GM12875 (cell line): ENCODE results near the gene WWOX.

ENCODE experiments used
- H3K4me3 ChIP-seq: one replicate; pipeline ENCODE4 v1.5.1; 2011; ENCODE audit warnings: low read depth, low read length, control low read depth
- TF ChIP-seq, protein P1 (sequence below): IDR thresholded peaks from 2 replicates; pipeline ENCODE4 v1.5.1; 2011; ENCODE audit warnings: low read depth, mild to moderate bottlenecking, control low read depth, inconsistent platforms, low read length, moderate library complexity, borderline replicate concordance; ENCODE audit not compliant: insufficient read depth

The WWOX gene

DNA sequence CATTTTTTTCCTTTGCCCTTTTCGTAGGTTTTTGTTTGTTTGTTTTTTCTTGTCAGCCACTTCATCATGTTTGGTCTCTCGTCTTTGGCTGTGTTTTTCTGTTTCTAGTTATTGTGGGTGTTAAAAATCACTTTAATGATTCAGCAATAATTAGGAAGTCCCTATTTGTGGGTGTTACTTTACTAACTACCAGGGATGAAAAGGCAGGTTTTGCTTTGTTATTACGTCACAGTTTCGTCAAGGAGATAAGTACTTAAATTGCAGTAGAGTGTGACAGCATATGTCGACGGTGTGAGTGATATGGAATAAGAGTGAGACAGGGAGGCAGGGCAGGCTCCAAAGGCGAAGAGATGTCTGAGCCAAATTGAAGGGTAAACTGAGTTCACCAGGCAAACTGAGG lies 479.6 kb downstream of the WWOX start:
- no peak overlapping the region for H3K4me3 ChIP-seq
- TF ChIP-seq, protein P1, sequence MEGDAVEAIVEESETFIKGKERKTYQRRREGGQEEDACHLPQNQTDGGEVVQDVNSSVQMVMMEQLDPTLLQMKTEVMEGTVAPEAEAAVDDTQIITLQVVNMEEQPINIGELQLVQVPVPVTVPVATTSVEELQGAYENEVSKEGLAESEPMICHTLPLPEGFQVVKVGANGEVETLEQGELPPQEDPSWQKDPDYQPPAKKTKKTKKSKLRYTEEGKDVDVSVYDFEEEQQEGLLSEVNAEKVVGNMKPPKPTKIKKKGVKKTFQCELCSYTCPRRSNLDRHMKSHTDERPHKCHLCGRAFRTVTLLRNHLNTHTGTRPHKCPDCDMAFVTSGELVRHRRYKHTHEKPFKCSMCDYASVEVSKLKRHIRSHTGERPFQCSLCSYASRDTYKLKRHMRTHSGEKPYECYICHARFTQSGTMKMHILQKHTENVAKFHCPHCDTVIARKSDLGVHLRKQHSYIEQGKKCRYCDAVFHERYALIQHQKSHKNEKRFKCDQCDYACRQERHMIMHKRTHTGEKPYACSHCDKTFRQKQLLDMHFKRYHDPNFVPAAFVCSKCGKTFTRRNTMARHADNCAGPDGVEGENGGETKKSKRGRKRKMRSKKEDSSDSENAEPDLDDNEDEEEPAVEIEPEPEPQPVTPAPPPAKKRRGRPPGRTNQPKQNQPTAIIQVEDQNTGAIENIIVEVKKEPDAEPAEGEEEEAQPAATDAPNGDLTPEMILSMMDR: no peak

DNA sequence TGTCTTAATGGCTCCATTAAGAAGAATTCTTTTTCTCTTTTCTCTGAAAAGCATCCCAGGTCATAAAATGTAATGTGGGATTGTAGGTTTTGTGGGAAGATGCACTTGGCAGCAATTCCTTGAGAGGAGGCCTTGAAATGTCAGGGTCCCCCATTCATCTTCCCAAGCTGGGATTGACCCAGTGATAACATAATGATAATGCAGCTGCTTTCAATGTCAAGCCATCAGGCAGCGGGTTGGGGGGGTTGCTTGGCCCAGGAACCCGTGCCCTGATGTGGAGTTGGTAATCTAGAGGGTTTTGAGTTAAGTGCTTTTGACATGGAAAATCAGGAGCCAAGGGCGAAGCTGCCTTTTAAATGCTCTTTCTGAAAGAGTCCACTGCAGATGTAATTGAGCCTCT lies 484.0 kb downstream of the WWOX start:
- no peak overlapping the region for H3K4me3 ChIP-seq
- TF ChIP-seq, protein P1: no peak

DNA sequence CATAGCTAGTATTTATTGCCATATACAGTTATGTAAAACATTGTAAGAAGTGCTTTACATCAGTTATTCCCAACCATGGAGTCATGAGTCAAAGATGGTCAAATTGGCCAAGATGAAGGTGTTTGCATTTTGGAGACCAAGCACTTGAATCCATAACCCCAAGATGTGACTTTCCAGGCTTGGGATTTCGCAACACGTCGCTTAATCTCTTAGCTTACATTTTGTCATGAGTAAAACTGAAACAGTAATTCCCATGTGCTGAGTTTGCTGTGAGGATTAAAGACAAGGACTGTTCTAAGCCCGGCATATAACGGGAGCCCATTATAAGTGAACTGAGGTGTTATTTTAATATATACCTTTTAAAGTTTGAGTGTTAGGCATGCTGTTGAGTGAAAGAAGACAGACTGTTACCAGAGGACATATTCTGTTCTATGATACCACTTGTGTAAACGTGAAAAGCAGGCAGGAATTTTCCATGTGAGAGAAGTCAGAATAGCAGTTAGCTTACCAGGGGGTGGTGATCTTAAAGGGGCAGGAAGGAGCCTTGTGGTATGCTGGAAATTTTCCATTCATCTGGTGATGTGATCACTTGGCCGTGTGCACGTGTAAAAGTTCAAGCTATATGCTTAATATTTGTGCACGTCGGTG lies 484.9 kb downstream of the WWOX start:
- no peak overlapping the region for H3K4me3 ChIP-seq
- TF ChIP-seq, protein P1: no peak

DNA sequence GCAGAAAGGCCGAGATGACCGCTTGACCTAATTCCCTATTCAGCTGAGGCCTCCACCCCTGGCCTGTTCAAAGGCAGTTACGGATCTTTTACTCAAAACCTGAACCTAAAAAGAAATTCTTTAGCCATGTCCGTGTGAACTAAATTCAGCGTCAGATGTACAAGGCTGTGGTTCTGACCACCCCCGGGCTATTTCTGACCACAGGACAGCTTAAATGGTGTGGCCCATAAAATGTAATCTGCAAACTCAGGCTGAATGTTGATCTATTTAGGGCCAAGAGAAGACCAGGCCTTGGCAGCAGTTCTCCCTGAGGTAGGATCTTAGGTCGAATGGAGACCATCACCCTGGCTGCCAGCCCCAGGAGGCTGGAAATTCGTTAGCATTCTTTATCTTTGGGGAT lies 485.5 kb downstream of the WWOX start:
- TF ChIP-seq, protein P1: no peak
- no peak overlapping the region for H3K4me3 ChIP-seq

DNA sequence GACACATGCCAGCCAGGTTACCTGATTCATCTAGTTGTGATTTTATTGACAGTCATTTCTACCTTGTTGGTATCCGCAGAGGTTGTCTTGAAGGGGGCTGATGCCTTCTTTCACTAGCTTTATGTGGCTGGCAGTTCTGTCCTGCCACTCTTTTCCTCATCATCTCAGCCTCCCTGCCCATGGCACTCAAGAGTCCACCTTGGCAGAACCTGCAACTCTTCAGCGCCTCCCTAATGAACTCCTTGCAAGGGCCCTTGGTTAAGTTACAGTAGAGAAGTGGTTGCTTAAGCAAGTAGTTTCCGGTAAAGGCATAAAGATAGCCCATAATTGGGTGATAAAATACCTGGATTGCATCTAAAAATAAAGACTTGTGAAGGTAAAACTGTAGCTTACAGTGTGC lies 489.9 kb downstream of the WWOX start:
- no peak overlapping the region for H3K4me3 ChIP-seq
- TF ChIP-seq, protein P1: no peak

DNA sequence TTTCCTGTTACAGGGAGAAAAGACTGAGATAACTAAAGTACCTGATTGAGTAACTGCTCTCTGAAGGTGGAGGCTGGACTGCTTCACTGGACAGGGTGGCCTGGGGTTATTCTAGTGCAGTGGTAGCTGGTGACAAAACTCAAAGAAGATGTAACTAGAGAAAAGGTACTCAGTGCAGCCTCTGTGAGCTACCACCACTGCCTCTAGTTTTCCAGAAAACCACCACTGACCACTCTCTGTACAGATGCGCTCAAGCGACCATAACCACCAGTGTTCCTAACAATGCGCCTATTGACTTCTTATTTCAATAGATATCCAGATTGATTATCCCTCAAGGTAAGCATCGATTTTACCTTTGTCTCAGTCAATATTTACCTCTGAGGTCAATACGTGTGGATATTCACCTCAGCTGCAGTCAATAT lies 492.2 kb downstream of the WWOX start:
- TF ChIP-seq, protein P1: no peak
- H3K4me3 ChIP-seq: no peak overlapping the region

DNA sequence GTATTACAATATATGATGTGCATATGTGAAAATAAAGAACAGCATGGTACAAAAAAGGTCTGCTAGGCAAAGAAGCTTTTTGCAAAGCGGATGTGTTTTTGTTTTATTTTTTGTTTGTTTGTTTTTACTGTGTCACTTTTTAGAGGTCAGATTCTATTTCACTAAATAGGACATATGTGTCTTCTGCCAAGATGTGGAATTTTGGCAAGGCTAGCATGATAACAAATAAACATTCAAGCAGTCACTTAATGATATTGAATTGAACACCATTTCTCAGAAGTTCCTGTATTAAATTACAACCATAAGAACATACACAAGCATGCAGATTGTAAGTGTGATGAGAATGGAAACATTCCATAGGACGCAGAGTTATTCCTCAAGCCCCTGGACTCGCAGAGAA lies 492.7 kb downstream of the WWOX start:
- no peak overlapping the region for H3K4me3 ChIP-seq
- TF ChIP-seq, protein P1: no peak
